ENCODE measurements around the gene NT5DC3. TPM values are rescaled to one million over a fixed set of nuclear protein-coding genes. Genes with fewer than 3 reads are reported as not detected.

NT5DC3 gene
- total and polyA plus RNA-seq, 3 experiments from 2014 or later: 0.93 to 10.0 (median 9.9) TPM

- Mint-ChIP-seq H3K4me3 (no peak overlapping the region), H3K4me1 (peaks cover 2 to 8% (median 6%) of the 10 kb centered on the region in 3 donors), H3K9me3 (peaks cover 0 to 3% (median 0%) of the 10 kb centered on the region in 5 donors), H3K27me3 (peaks cover 0 to 4% of the 10 kb centered on the region in 2 donors), H3K36me3 (peaks cover 0 to 5% (median 4%) of the 10 kb centered on the region in 3 donors), H3K27ac (no peak overlapping the region)
- Histone ChIP-seq H3K4me1 (ENCODE audit: insufficient read depth, low read length) (peaks cover 3% of the 10 kb centered on the region), H3K27ac (ENCODE audit: low read depth, low read length) (peak overlapping the region; percentile 36), H3K36me3 (ENCODE audit: insufficient read depth, low read length) (no peaks in the 10 kb centered on the region), H3K27me3 (ENCODE audit: insufficient read depth, low read length, poor library complexity, severe bottlenecking) (no peaks in the 10 kb centered on the region), H3K4me3 (ENCODE audit: low read length) (no peak overlapping the region), H3K9me3 (ENCODE audit: low read length) (no peaks in the 10 kb centered on the region)
- ChIA-PET CTCF (no interaction called here), POLR2A (no interaction called here)
- DNase-seq: no peak
These were observed 6.1 kb downstream of the NT5DC3 start for GRCh38 chr12:103834942-103835341.

- POLR2A ChIA-PET: no interaction called here
- H3K36me3 ChIP-seq (ENCODE audit: insufficient read depth, low read length): no peaks in the 10 kb centered on the region
- H3K4me3 ChIP-seq (ENCODE audit: low read length): no peak overlapping the region
- Mint-ChIP-seq H3K36me3 (peaks cover 0 to 5% (median 4%) of the 10 kb centered on the region in 3 donors), H3K27me3 (peaks cover 0 to 4% of the 10 kb centered on the region in 2 donors), H3K4me1 (peaks cover 0 to 2% (median 0%) of the 10 kb centered on the region in 3 donors), H3K27ac (no peak overlapping the region), H3K4me3 (no peak overlapping the region), H3K9me3 (peaks cover 0 to 3% (median 0%) of the 10 kb centered on the region in 5 donors)
- no peaks in the 10 kb centered on the region for H3K27me3 ChIP-seq (ENCODE audit: insufficient read depth, low read length, poor library complexity, severe bottlenecking)
- no peak overlapping the region for H3K27ac ChIP-seq (ENCODE audit: low read depth, low read length)
- no peaks in the 10 kb centered on the region for H3K9me3 ChIP-seq (ENCODE audit: low read length)
- CTCF ChIA-PET: no interaction called here
- no peaks in the 10 kb centered on the region for H3K4me1 ChIP-seq (ENCODE audit: insufficient read depth, low read length)
- no peak for DNase-seq
These were observed 7.1 kb downstream of the NT5DC3 start for GRCh38 chr12:103833891-103834290.

- H3K27ac ChIP-seq (ENCODE audit: low read depth, low read length): no peak overlapping the region
- no peaks in the 10 kb centered on the region for H3K9me3 ChIP-seq (ENCODE audit: low read length)
- H3K4me1 ChIP-seq (ENCODE audit: insufficient read depth, low read length): no peaks in the 10 kb centered on the region
- Mint-ChIP-seq H3K9me3 (peaks cover 0 to 3% (median 0%) of the 10 kb centered on the region in 5 donors), H3K27me3 (peaks cover 0 to 4% of the 10 kb centered on the region in 2 donors), H3K36me3 (peaks cover 0 to 5% (median 4%) of the 10 kb centered on the region in 3 donors), H3K4me1 (no peaks in the 10 kb centered on the region), H3K4me3 (no peak overlapping the region), H3K27ac (no peak overlapping the region)
- no peak overlapping the region for H3K4me3 ChIP-seq (ENCODE audit: low read length)
- ChIA-PET CTCF (no interaction called here), POLR2A (no interaction called here)
- no peak for DNase-seq
- no peaks in the 10 kb centered on the region for H3K27me3 ChIP-seq (ENCODE audit: insufficient read depth, low read length, poor library complexity, severe bottlenecking)
- no peaks in the 10 kb centered on the region for H3K36me3 ChIP-seq (ENCODE audit: insufficient read depth, low read length)
These were observed 7.8 kb downstream of the NT5DC3 start for GRCh38 chr12:103833095-103833775.

GRCh38 chr12:103832048-103832997 is 8.7 kb downstream of the NT5DC3 start:
- CTCF ChIA-PET: no interaction called here
- Histone ChIP-seq H3K27ac (ENCODE audit: low read depth, low read length) (no peak overlapping the region), H3K27me3 (ENCODE audit: insufficient read depth, low read length, poor library complexity, severe bottlenecking) (no peaks in the 10 kb centered on the region), H3K4me1 (ENCODE audit: insufficient read depth, low read length) (no peaks in the 10 kb centered on the region), H3K9me3 (ENCODE audit: low read length) (no peaks in the 10 kb centered on the region), H3K4me3 (ENCODE audit: low read length) (no peak overlapping the region), H3K36me3 (ENCODE audit: insufficient read depth, low read length) (no peaks in the 10 kb centered on the region)
- no peak overlapping the region for H3K4me3 Mint-ChIP-seq
- H3K27ac Mint-ChIP-seq: peak overlapping the region in 1 of 8 donors; percentile 60
- H3K9me3 Mint-ChIP-seq: peaks cover 0 to 3% (median 0%) of the 10 kb centered on the region in 5 donors
- DNase-seq: no peak
- POLR2A ChIA-PET: no interaction called here
- H3K36me3 Mint-ChIP-seq: peaks cover 0 to 4% (median 3%) of the 10 kb centered on the region in 3 donors
- no peaks in the 10 kb centered on the region for H3K4me1 Mint-ChIP-seq
- H3K27me3 Mint-ChIP-seq: peaks cover 0 to 2% of the 10 kb centered on the region in 2 donors

GRCh38 chr12:103830730-103831320 is 10.2 kb downstream of the NT5DC3 start:
- no peaks in the 10 kb centered on the region for H3K4me1 Mint-ChIP-seq
- peaks cover 0 to 4% (median 1%) of the 10 kb centered on the region in 3 donors for H3K36me3 Mint-ChIP-seq
- CTCF ChIA-PET: no interaction called here
- POLR2A ChIA-PET: no interaction called here
- H3K27ac Mint-ChIP-seq: no peak overlapping the region
- H3K27ac ChIP-seq (ENCODE audit: low read depth, low read length): no peak overlapping the region
- H3K4me3 Mint-ChIP-seq: no peak overlapping the region
- peaks cover 0 to 3% (median 0%) of the 10 kb centered on the region in 5 donors for H3K9me3 Mint-ChIP-seq
- peaks cover 0 to 2% of the 10 kb centered on the region in 2 donors for H3K27me3 Mint-ChIP-seq
- H3K36me3 ChIP-seq (ENCODE audit: insufficient read depth, low read length): no peaks in the 10 kb centered on the region
- no peak overlapping the region for H3K4me3 ChIP-seq (ENCODE audit: low read length)
- H3K27me3 ChIP-seq (ENCODE audit: insufficient read depth, low read length, poor library complexity, severe bottlenecking): no peaks in the 10 kb centered on the region
- no peaks in the 10 kb centered on the region for H3K4me1 ChIP-seq (ENCODE audit: insufficient read depth, low read length)
- H3K9me3 ChIP-seq (ENCODE audit: low read length): no peaks in the 10 kb centered on the region
- no peak for DNase-seq

GRCh38 chr12:103830025-103830725 is 10.9 kb downstream of the NT5DC3 start:
- Histone ChIP-seq H3K9me3 (ENCODE audit: low read length) (no peaks in the 10 kb centered on the region), H3K36me3 (ENCODE audit: insufficient read depth, low read length) (no peaks in the 10 kb centered on the region), H3K4me1 (ENCODE audit: insufficient read depth, low read length) (no peaks in the 10 kb centered on the region), H3K27ac (ENCODE audit: low read depth, low read length) (no peak overlapping the region), H3K4me3 (ENCODE audit: low read length) (no peak overlapping the region), H3K27me3 (ENCODE audit: insufficient read depth, low read length, poor library complexity, severe bottlenecking) (no peaks in the 10 kb centered on the region)
- ChIA-PET POLR2A (no interaction called here), CTCF (no interaction called here)
- Mint-ChIP-seq H3K27ac (no peak overlapping the region), H3K27me3 (peaks cover 0 to 2% of the 10 kb centered on the region in 2 donors), H3K9me3 (peaks cover 0 to 3% (median 0%) of the 10 kb centered on the region in 5 donors), H3K36me3 (peaks cover 0 to 4% (median 1%) of the 10 kb centered on the region in 3 donors), H3K4me1 (no peaks in the 10 kb centered on the region), H3K4me3 (no peak overlapping the region)
- DNase-seq: no peak

GRCh38 chr12:103829092-103829491 is 11.9 kb downstream of the NT5DC3 start:
- Histone ChIP-seq H3K27me3 (ENCODE audit: insufficient read depth, low read length, poor library complexity, severe bottlenecking) (no peaks in the 10 kb centered on the region), H3K27ac (ENCODE audit: low read depth, low read length) (no peak overlapping the region), H3K4me1 (ENCODE audit: insufficient read depth, low read length) (no peaks in the 10 kb centered on the region), H3K9me3 (ENCODE audit: low read length) (no peaks in the 10 kb centered on the region), H3K36me3 (ENCODE audit: insufficient read depth, low read length) (no peaks in the 10 kb centered on the region), H3K4me3 (ENCODE audit: low read length) (no peak overlapping the region)
- no peaks in the 10 kb centered on the region for H3K4me1 Mint-ChIP-seq
- ChIA-PET POLR2A (no interaction called here), CTCF (no interaction called here)
- H3K9me3 Mint-ChIP-seq: peaks cover 0 to 3% (median 0%) of the 10 kb centered on the region in 5 donors
- H3K27me3 Mint-ChIP-seq: peaks cover 0 to 2% of the 10 kb centered on the region in 2 donors
- H3K36me3 Mint-ChIP-seq: peaks cover 0 to 4% (median 1%) of the 10 kb centered on the region in 3 donors
- H3K27ac Mint-ChIP-seq: no peak overlapping the region
- H3K4me3 Mint-ChIP-seq: no peak overlapping the region
- no peak for DNase-seq

Measured in CD8-positive, alpha-beta memory T cell (primary cell).